ENCODE measurements around the gene PFKP.
"Not testable (repeated sequence)": the region's sequence is repeated elsewhere in the genome, so short reads cannot be mapped to it uniquely, and the experiment has no call there.

PFKP gene

DNA sequence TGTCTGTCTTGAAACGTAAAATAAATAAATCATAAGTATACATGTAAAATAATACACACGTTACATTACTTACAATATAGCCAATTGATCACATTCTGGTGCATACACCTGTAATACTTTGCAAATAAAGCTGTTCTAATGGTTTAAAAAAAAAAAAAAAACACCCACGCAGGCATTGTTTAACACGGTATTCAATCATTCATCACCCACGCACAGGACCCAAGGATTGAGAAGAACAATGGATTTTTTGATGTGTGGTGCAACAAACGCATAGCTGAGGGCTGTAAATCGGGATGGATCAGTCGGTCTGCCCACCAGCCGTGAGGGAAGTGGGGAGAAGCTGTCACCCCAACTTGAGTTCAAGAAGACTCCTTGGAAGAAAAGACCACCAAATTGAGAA, 96.5 kb downstream of the PFKP start:
- Histone ChIP-seq H3K4me1 (ENCODE audit: insufficient read depth, low read length) (no peaks in the 10 kb centered on the region), H3K36me3 (ENCODE audit: insufficient read depth, low read length) (peaks cover 20% of the 10 kb centered on the region), H3K9me3 (ENCODE audit: control insufficient read depth, insufficient read depth, low read length) (no peaks in the 10 kb centered on the region), H3K9ac (ENCODE audit: low read depth, low read length) (no peak overlapping the region)

DNA sequence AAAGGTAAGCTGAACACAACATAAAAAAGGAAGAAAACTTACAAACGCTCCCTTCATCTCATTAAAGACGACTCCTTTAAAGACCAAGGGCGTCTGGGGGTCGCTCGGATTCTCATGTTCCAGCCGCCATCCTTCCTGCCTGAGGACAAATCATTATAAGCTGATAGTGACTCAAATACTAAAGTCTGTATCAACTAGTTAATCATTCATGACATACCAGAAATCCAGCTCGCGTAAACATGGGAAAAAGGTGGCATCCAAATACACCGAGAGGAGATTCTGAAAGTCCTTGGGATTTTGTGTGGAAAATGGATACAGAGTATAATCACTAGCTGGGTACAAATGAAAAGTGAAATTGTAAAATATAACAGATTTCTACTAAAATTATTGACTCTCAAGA, 97.8 kb downstream of the PFKP start:
- Histone ChIP-seq H3K4me1 (ENCODE audit: insufficient read depth, low read length) (no peaks in the 10 kb centered on the region), H3K36me3 (ENCODE audit: insufficient read depth, low read length) (peaks cover 22% of the 10 kb centered on the region), H3K9me3 (ENCODE audit: control insufficient read depth, insufficient read depth, low read length) (no peaks in the 10 kb centered on the region), H3K9ac (ENCODE audit: low read depth, low read length) (no peak overlapping the region)

DNA sequence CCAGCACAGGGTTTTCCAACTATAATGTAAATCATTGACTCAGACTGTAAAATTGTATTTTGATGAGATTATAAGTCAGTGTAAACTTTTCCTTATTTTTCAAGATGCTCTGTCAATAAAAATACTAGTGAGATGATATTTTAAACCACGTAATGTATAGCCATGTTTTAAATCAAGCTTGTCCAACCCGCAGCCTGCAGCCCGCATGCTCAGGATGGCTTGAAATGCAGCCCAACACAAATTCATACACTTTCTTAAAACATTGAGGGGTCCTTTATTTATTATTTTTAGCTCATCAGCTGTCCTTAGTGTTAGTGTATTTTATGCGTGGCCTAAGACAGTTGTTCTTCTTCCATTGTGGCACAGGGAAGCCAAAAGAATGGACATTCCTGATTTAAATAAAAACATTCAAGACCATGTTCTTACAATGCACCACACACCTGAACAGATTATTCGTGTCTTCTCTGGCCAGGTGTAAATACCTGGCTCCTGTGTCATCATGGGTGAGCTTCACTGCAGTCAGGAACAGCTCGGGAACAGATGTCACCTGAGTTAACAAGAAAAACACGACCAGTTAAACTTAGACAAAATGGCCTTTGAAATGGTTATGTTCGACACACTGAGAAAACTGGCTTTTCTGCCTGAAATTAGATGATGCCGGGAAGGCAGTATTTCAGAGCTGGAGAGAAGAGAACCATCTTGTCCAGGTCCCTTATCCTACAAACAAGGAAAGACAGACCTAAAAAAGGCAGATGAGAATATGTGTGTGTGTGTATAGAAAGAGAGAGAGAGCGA, 99.3 kb downstream of the PFKP start:
- Histone ChIP-seq H3K4me1 (ENCODE audit: insufficient read depth, low read length) (no peaks in the 10 kb centered on the region), H3K9ac (ENCODE audit: low read depth, low read length) (no peak overlapping the region), H3K36me3 (ENCODE audit: insufficient read depth, low read length) (peaks cover 22% of the 10 kb centered on the region), H3K9me3 (ENCODE audit: control insufficient read depth, insufficient read depth, low read length) (no peaks in the 10 kb centered on the region)

DNA sequence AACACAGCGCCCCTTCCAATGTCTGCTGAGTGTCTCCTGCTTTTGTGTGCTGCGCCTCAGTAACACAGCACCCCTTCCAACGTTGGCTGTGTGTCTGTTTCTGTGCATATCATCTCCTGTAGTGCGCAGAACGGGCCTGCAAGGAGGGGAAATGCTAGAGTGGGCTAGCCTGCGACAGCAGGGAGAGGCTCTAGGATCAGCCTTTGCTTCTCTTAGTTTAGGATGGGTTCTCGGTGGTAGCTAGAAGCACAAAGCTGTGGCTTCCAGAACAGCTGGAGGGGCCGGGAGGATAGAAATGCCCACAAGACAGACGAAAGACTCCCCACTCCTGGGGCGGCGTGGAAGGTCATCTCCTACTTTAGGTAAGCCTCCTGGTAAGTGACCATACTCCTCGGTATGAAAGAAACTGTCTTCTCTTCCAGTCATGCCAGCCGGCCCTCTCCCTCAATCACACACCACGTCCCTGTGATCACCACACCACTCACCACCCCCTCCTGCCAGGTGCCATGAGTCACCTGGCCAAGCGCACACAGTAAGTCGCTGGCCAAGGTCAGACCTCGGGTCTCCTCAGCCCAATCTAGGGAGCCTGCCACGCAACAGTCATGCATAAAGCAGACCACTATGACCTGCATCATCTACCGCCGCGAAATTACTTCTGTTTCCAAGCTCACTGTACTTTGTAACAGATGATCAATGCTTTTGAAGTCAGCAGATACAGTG, 100.4 kb downstream of the PFKP start:
- Histone ChIP-seq H3K4me1 (ENCODE audit: insufficient read depth, low read length) (no peaks in the 10 kb centered on the region), H3K36me3 (ENCODE audit: insufficient read depth, low read length) (peaks cover 17% of the 10 kb centered on the region), H3K9me3 (ENCODE audit: control insufficient read depth, insufficient read depth, low read length) (no peaks in the 10 kb centered on the region), H3K9ac (ENCODE audit: low read depth, low read length) (no peak overlapping the region)

DNA sequence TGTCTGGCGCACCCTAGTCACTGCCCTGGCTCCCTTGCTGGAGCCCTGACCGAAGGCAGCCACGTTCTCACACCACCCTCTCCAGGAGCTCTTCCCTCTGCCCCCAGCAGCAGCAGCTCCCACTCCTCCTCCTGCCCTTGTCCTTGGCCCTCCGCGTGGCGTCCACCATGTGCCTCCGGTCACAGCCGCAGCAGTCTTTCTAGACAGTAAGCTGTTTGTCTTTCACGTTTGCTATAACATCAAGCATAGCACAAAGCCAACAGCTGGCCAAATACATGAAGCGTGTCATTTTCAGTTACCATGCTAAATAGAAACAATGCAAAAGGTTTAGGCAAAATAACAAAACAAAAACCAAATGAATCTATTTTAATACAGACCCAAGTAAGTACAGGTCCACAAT, 101.9 kb downstream of the PFKP start:
- H3K36me3 ChIP-seq (ENCODE audit: insufficient read depth, low read length) = peaks cover 13% of the 10 kb centered on the region
- H3K9ac ChIP-seq (ENCODE audit: low read depth, low read length) = no peak overlapping the region
- no peaks in the 10 kb centered on the region for H3K9me3 ChIP-seq (ENCODE audit: control insufficient read depth, insufficient read depth, low read length)
- no peaks in the 10 kb centered on the region for H3K4me1 ChIP-seq (ENCODE audit: insufficient read depth, low read length)

DNA sequence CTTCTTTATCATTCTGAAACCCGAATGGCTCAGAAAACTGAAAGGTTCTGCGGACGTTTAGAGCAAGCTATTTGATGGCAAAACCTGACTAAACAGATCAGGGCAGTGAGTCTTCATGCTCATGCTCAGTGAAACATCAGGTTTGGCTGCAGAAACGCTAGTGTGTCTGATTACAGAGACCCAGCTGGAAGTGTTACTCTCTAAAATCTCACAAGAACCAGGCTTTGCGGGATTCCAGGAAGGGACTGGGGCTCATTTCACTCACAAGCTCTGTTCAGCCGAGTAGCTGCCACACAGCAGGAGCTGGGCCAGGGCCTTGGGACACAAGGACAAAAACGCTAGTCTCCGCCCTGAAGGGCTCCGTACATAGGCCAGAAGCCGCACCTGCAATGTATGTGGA, 102.3 kb downstream of the PFKP start:
- Histone ChIP-seq H3K9me3 (ENCODE audit: control insufficient read depth, insufficient read depth, low read length) (no peaks in the 10 kb centered on the region), H3K9ac (ENCODE audit: low read depth, low read length) (no peak overlapping the region), H3K36me3 (ENCODE audit: insufficient read depth, low read length) (peaks cover 13% of the 10 kb centered on the region), H3K4me1 (ENCODE audit: insufficient read depth, low read length) (peaks cover under 1% of the 10 kb centered on the region; the same call in 1 of the 2 replicates)

DNA sequence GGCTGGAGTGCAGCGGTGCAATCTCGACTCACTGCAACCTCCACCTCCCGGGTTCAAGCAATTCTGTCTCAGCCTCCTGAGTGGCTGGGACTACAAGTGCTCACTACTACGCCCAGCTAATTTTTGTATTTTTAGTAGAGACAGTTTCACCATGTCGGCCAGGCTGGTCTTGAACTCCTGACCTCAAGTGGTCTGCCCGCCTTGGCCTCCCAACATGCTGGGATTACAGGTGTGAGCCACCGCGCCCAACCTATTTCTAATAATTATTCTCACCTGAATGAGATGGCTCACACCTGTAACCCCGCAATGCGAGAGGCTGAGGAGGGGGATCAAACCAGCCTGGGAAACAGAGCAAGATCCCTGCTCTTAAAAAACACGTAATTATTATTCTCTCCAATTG, 104.1 kb downstream of the PFKP start:
- not testable (repeated sequence) for H3K36me3 ChIP-seq (ENCODE audit: insufficient read depth, low read length); H3K9me3 ChIP-seq (ENCODE audit: control insufficient read depth, insufficient read depth, low read length); H3K4me1 ChIP-seq (ENCODE audit: insufficient read depth, low read length)
- H3K9ac ChIP-seq (ENCODE audit: low read depth, low read length) = peak overlapping the region; percentile 91; the same call in 1 of the 2 replicates

DNA sequence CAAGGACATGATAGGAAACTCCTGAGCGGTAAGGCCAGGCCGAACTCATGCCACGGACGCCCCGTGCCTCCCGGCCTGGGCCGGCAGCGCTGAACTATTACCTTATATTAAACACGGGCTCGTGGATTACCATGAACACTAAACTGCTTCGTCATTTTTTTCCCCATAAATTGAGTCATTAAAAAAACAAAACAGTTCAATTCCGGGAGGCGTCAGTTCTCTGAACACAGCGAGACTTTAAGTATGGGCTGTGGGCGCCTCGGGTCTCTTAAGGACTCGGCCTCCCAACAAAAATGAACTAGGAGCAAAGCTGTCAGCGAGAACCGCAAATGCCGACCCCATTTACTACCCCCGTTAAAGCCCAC, 104.7 kb downstream of the PFKP start:
- Histone ChIP-seq H3K9me3 (ENCODE audit: control insufficient read depth, insufficient read depth, low read length) (no peaks in the 10 kb centered on the region; the same call in 1 of the 2 replicates), H3K4me1 (ENCODE audit: insufficient read depth, low read length) (peaks cover 6% of the 10 kb centered on the region; the same call in 1 of the 2 replicates), H3K9ac (ENCODE audit: low read depth, low read length) (peak overlapping the region; percentile 91), H3K36me3 (ENCODE audit: insufficient read depth, low read length) (peaks cover 6% of the 10 kb centered on the region)

DNA sequence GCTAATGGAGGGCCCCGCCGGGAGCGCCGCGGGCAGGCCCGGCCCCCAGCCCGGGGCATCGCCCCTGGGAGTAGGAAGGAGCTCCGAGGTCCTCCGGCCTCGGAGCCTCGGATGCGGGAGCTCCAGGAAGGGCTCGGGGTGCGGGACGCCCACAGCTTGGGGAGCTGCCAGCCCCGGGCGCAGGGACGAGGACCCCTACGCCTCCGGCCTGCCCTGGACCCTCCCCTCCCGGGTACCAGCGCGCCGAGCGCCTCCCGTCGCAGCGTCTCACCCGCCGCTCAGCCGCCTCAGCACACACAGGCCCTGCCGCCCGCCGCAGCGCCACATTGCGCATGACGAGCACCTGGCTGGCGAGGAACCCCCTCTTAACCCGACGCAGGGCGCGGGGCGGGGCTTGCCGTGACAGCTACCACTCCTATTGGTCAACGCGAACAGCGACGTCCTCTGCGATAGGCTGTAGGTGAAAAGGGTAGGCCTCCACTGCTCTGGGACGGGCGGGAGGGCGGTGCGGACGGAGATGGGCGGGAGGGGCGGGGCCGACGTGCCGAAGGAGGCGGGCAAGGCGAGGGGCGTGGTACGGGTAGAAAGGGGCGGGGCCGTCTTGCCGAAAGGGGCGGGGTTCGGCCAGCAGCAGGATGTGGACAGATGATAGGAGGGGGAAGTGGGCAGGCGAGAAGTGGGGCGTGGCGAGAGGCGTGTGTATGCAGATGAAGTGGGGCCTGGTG, 105.3 kb downstream of the PFKP start, which contains the start of gene PITRM1:
PITRM1 (minus strand) TSS at position 337 of the 725 bp plus-strand sequence; CDS start at position 327, 10 bp downstream.
- Histone ChIP-seq H3K9me3 (ENCODE audit: control insufficient read depth, insufficient read depth, low read length) (no peaks in the 10 kb centered on the region; the same call in 1 of the 2 replicates), H3K36me3 (ENCODE audit: insufficient read depth, low read length) (peaks cover 6% of the 10 kb centered on the region; the same call in 1 of the 2 replicates), H3K9ac (ENCODE audit: low read depth, low read length) (peak within 1 kb of the TSS; percentile 91), H3K4me1 (ENCODE audit: insufficient read depth, low read length) (peaks cover 6% of the 10 kb centered on the region; the same call in 1 of the 2 replicates)

DNA sequence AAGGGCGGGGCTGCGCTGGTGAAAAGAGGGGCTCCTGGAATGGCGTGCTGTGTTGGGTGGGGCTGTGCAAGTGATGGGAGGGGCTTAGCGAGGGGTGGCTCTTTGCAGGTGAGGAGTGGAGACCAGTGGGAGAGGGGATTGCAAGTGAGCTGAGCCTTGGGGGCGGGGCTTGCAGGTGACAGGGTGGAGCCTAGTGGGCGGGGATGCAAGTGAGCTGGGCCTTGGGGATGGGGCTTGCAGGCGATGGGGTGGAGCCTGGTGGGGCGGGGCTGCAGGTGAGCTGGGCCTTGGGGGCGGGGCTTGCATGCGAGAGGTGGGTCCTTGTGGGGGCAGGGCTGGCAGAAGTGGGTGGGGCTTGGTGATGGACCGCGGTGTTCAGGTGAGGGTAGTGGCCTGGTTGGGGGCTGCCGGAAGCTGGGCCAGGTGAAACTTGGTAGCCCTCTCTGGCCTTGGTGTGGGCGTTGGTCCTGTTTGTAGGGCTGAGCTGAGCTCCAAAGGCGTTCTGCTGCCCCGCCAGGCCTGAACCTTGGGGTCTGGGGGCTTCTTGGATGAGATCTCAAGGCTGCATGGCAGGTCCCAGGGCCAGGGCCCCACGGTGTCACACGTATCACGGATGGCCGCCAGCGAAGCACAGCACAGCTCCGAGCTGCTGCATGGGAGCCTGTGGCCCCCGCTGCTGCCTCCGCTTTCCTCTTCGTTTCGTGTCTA, 106.0 kb downstream of the PFKP start:
- peak overlapping the region; percentile 38; the same call in 1 of the 2 replicates for H3K9ac ChIP-seq (ENCODE audit: low read depth, low read length)
- no peaks in the 10 kb centered on the region; the same call in 1 of the 2 replicates for H3K9me3 ChIP-seq (ENCODE audit: control insufficient read depth, insufficient read depth, low read length)
- H3K4me1 ChIP-seq (ENCODE audit: insufficient read depth, low read length) = peaks cover 6% of the 10 kb centered on the region; the same call in 1 of the 2 replicates
- H3K36me3 ChIP-seq (ENCODE audit: insufficient read depth, low read length) = peaks cover 6% of the 10 kb centered on the region; the same call in 1 of the 2 replicates

DNA sequence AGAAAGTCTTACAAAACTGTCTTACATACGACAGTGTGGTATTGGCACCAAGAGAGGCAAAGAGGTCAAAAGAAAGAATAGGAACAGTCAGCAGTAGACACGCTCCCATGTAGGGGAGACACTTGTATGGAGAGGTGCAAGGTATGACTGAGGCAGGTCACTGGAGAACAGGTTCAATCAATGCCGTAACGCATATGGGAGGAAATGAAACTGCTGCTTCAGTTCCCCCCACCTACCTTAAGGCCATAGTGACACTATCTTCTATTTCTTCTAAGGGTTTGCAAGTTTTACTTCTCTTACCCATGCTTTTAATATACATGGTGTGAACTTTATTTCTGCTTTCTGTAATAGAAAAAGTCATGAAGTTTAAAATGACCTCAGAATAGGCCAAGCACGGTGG, 110.7 kb downstream of the PFKP start:
- Histone ChIP-seq H3K4me1 (ENCODE audit: insufficient read depth, low read length) (peaks cover 6% of the 10 kb centered on the region; the same call in 1 of the 2 replicates), H3K9ac (ENCODE audit: low read depth, low read length) (no peak overlapping the region), H3K36me3 (ENCODE audit: insufficient read depth, low read length) (no peaks in the 10 kb centered on the region), H3K9me3 (ENCODE audit: control insufficient read depth, insufficient read depth, low read length) (no peaks in the 10 kb centered on the region; the same call in 1 of the 2 replicates)

DNA sequence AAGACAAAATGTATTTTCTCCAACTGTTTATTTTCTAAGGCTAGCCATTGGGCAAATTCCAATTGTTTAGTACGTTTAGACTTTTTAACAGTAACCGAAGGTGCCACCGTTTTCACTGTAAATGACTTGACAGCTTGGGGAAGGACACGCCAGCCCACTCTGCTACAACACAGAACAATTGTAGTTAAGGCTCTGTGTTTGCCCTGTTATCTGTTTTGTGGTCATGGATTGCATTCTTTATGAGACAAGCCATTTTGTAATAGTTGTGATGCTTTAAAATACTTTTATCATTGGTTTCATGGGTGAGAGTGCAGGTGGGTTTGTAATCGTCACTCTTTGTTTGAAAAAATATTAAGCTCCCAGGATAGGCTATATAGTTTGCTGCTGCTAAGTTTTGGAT, 111.8 kb downstream of the PFKP start:
- H3K9me3 ChIP-seq (ENCODE audit: control insufficient read depth, insufficient read depth, low read length) = no peaks in the 10 kb centered on the region; the same call in 1 of the 2 replicates
- H3K9ac ChIP-seq (ENCODE audit: low read depth, low read length) = no peak overlapping the region
- no peaks in the 10 kb centered on the region for H3K36me3 ChIP-seq (ENCODE audit: insufficient read depth, low read length)
- H3K4me1 ChIP-seq (ENCODE audit: insufficient read depth, low read length) = peaks cover 6% of the 10 kb centered on the region; the same call in 1 of the 2 replicates

DNA sequence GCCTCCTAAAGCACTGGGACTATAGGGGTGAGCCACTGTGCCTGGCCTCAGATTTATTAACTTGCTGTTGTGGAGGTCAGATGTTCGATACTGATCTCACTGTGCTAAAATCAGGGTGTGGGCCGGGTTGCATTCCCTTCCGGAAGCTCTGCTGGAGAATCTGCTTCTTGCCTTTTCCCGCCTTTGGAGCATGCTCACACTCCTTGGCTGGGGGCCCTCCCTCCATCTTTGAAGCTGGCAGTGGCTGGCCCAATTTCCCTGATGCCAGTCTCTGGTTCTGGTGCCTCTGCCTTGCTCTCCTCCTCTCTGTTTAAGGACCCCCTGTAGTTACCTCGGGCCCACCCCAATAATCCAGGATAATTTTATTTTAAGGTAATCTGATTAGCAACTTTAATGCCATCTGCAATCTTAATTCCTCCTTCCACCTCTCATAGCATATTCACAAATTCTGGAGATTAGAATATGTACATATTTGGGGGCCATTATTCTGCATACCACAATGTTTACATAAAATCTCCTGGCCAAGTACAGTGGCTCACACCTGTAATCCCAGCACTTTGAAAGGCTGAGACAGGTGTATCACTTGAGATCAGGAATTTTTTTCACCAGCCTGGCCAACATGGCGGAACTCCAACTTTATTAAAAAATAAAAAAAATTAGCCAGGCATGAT, 113.1 kb downstream of the PFKP start:
- no peaks in the 10 kb centered on the region; the same call in 1 of the 2 replicates for H3K9me3 ChIP-seq (ENCODE audit: control insufficient read depth, insufficient read depth, low read length)
- no peak overlapping the region for H3K9ac ChIP-seq (ENCODE audit: low read depth, low read length)
- H3K36me3 ChIP-seq (ENCODE audit: insufficient read depth, low read length) = no peaks in the 10 kb centered on the region
- no peaks in the 10 kb centered on the region for H3K4me1 ChIP-seq (ENCODE audit: insufficient read depth, low read length)
